ENCODE results near the gene CYP11A1.

The CYP11A1 gene

DNA sequence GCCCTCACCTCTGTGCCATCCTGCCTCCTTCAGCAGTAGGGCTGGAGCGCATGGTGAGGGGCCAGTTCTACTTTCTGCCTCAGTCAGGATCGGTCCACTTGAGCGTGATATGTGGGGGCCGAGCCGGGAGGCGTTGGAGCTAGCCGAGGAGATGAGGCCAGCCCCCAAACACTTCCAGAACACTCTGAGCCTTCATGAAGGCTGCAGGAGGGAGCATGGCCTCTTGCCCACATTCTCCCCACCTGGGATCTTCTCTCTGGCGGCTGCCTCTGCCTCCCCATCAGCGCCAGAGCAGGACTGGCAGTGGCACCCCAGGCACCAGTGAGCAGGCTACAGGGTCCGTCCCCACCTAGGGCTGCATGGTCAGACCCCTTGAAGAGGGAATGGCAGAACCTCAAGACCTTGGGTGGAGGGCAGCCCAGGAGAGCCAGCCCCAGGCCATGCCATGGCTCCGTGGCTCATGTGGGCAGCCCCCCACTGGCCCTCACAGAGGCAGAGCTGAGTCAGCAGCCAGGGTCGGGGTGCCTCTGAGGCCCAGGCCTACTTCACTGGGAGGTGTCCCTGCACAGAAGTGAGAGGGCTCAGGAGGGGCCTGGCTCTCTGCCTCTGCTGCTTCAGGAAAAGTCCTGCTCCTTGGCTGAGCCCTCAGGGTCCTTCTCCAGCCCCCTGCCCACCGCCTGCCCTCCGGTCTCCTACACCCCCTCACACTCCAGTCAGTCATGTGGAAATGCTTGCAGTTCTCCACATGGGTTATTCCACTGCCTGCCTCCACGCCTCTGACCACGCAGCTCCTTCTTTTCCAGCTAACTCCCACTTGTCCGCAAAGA lies 28.1 kb upstream of the CYP11A1 start:
- H3K27ac ChIP-seq = no peak overlapping the region
- no peak for TF ChIP-seq ZFX (IDR thresholded peaks at IDR 0.05)
- TF ChIP-seq, protein P1, sequence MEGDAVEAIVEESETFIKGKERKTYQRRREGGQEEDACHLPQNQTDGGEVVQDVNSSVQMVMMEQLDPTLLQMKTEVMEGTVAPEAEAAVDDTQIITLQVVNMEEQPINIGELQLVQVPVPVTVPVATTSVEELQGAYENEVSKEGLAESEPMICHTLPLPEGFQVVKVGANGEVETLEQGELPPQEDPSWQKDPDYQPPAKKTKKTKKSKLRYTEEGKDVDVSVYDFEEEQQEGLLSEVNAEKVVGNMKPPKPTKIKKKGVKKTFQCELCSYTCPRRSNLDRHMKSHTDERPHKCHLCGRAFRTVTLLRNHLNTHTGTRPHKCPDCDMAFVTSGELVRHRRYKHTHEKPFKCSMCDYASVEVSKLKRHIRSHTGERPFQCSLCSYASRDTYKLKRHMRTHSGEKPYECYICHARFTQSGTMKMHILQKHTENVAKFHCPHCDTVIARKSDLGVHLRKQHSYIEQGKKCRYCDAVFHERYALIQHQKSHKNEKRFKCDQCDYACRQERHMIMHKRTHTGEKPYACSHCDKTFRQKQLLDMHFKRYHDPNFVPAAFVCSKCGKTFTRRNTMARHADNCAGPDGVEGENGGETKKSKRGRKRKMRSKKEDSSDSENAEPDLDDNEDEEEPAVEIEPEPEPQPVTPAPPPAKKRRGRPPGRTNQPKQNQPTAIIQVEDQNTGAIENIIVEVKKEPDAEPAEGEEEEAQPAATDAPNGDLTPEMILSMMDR (conservative IDR thresholded peaks at IDR 0.05) = no peak

DNA sequence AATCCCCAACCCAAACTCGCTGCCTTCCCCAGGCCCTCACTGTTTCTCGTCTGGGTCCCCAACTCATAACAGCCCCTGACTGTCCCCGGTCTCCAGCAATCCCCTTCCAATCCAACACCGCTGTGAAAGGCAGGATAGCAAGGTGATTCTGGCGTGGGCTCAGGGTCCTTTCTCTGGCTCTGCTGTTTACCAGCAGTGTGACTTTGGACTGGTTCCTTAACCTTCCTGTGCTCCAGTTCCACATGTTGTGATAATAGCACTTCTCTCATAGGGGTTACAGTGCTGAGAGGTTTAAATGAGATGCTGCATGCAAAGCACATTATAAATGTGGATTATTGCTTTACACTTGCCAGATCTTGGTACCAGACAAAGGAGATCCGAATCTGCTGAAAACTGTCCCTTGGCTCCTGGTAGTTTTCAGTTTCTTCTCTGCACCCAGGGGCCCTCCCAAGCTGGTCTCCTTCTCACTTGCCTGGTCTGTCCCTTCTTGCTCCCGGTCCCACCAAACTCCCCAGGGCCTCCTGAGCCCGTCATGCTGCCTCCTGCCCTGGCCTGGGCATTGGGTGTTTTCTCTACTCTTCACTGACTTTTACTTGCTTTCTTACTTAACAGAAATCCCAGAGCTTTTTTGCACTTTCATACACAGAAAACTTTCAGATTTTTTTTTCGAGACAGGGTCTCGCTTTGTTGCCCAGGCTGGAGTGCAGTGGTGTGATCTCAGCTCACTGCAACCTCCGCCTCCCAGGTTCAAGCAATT lies 26.8 kb upstream of the CYP11A1 start:
- TF ChIP-seq ZFX (IDR thresholded peaks at IDR 0.05) = no peak
- TF ChIP-seq, protein P1 (conservative IDR thresholded peaks at IDR 0.05) = no peak
- H3K27ac ChIP-seq = no peak overlapping the region

- no peak overlapping the region for H3K27ac ChIP-seq
- no peak for TF ChIP-seq ZFX (IDR thresholded peaks at IDR 0.05)
- TF ChIP-seq, protein P1 (conservative IDR thresholded peaks at IDR 0.05) = no peak
These were observed 26.0 kb upstream of the CYP11A1 start for GRCh38 chr15:74393423-74393822.

- TF ChIP-seq, protein P1 (conservative IDR thresholded peaks at IDR 0.05) = no peak
- TF ChIP-seq ZFX (IDR thresholded peaks at IDR 0.05) = no peak
- no peak overlapping the region for H3K27ac ChIP-seq
These were observed 25.5 kb upstream of the CYP11A1 start for GRCh38 chr15:74392902-74393301.

DNA sequence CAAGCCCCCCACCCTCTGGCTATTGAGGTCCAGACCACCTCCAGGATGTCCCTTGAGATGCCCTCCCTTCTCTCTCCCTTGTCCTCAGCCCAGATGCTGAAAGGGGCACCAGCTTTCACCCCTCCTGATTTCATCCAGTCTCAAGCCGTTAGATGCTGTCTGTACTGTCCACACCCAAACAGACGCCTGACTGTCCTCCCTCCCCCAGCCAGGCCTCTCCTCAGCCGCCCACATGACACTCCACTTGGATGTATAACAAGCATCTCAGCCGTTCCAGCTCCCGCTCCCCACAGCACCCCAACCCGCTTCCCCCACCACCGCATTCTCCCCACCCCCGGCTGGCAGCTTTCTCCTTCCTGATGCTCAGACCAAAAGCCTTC lies 25.0 kb upstream of the CYP11A1 start:
- no peak for TF ChIP-seq ZFX (IDR thresholded peaks at IDR 0.05)
- TF ChIP-seq, protein P1 (conservative IDR thresholded peaks at IDR 0.05) = no peak
- H3K27ac ChIP-seq = no peak overlapping the region

- no peak overlapping the region for H3K27ac ChIP-seq
These were observed 24.4 kb upstream of the CYP11A1 start for GRCh38 chr15:74391582-74392450.

More at GRCh38 chr15:74391582-74392450, 24.4 kb upstream of the CYP11A1 start:
- no peak for TF ChIP-seq ZFX (IDR thresholded peaks at IDR 0.05)
- TF ChIP-seq, protein P1 (conservative IDR thresholded peaks at IDR 0.05) = no peak
